SK-MEL-5 (cell line): ENCODE data around the gene ATP13A5. TPM values are rescaled to one million over a fixed set of nuclear protein-coding genes. Genes with fewer than 3 reads are reported as not detected.
A peak's percentile ranks its signal among the peaks of the same experiment; 100 is the strongest.

Source experiments
- DNase-seq: peaks from one replicate; pipeline ENCODE4 v3.0.0-alpha.2; 2016; ENCODE audit warnings: low read depth, low spot score
- in situ Hi-C: cut with HindIII; loops from 2 replicates; pipeline ENCODE4 v1.10.0; 2016; ENCODE audit warnings: low sequenced_read_pairs, high pct_unique_total_duplicates, low pct_unique_long_range_greater_than_20kb
- polyA plus RNA-seq, 2 experiments: library from polyadenylated mRNA; depleted of rRNA; stranded (reverse); fragments of >200 nt; gene quantifications; 2 replicates each; pipeline ENCODE4 v1.2.3, GENCODE V29; 2015
- total RNA-seq: library from RNA; depleted of rRNA; stranded (reverse); fragments of >200 nt; shearing (Covaris generic); gene quantifications from 2 replicates; pipeline ENCODE4 v1.2.3, GENCODE V29; 2014; rRNA removed

ATP13A5 gene
- not detected in 2 replicates for total RNA-seq
- polyA plus RNA-seq (2015; cell fraction: cytosol; rRNA removed), result 0.08 TPM in 1 of 2 replicates, not detected in the other
- polyA plus RNA-seq (2015; cell fraction: nucleus; rRNA removed), result not detected in 2 replicates

- DNase-seq, result no peak
- in situ Hi-C loops, result no loop called here
Observed at GRCh38 chr3:193378706-193379105, at the start of gene ATP13A5. ATP13A5 (minus strand) TSS chr3:193378753; CDS start chr3:193378725, 28 bp downstream.

- DNase-seq, result no peak
- in situ Hi-C loops, result no loop called here
Observed at GRCh38 chr3:193418576-193419373, 40.2 kb upstream of the ATP13A5 start.

GRCh38 chr3:193416629-193417028, 38.1 kb upstream of the ATP13A5 start:
- no peak for DNase-seq
- in situ Hi-C loops, result no loop called here

- DNase-seq, result no peak
- in situ Hi-C loops, result no loop called here
Observed at GRCh38 chr3:193407688-193408087, 29.1 kb upstream of the ATP13A5 start.

- in situ Hi-C loops, result no loop called here
- no peak for DNase-seq
Observed at GRCh38 chr3:193407112-193407511, 28.6 kb upstream of the ATP13A5 start.

GRCh38 chr3:193403307-193403706, 24.8 kb upstream of the ATP13A5 start:
- DNase-seq, result no peak
- in situ Hi-C loops, result no loop called here

GRCh38 chr3:193400304-193400703, 21.8 kb upstream of the ATP13A5 start:
- in situ Hi-C loops, result no loop called here

GRCh38 chr3:193396451-193397244, 18.1 kb upstream of the ATP13A5 start:
- in situ Hi-C loops, result no loop called here
- DNase-seq, result no peak

More at GRCh38 chr3:193400304-193400703, 21.8 kb upstream of the ATP13A5 start:
- peak; percentile 31 for DNase-seq

GRCh38 chr3:193391902-193392301, 13.3 kb upstream of the ATP13A5 start:
- in situ Hi-C loops, result no loop called here
- DNase-seq, result no peak

GRCh38 chr3:193389335-193389734, 10.8 kb upstream of the ATP13A5 start:
- no peak for DNase-seq
- in situ Hi-C loops, result no loop called here

GRCh38 chr3:193388361-193388760, 9.8 kb upstream of the ATP13A5 start:
- peak; percentile 90 for DNase-seq
- in situ Hi-C loops, result no loop called here

- in situ Hi-C loops, result no loop called here
- no peak for DNase-seq
Observed at GRCh38 chr3:193387596-193387995, 9.0 kb upstream of the ATP13A5 start.

- DNase-seq, result no peak
- in situ Hi-C loops, result no loop called here
Observed at GRCh38 chr3:193377591-193377990, 962 bp downstream of the ATP13A5 start.

GRCh38 chr3:193375614-193376013, 2.9 kb downstream of the ATP13A5 start:
- in situ Hi-C loops, result no loop called here
- DNase-seq, result no peak

- DNase-seq, result no peak
Observed at GRCh38 chr3:193372783-193373182, 5.8 kb downstream of the ATP13A5 start.

GRCh38 chr3:193367868-193368267, 10.7 kb downstream of the ATP13A5 start:
- DNase-seq, result no peak

More at GRCh38 chr3:193372783-193373182, 5.8 kb downstream of the ATP13A5 start:
- in situ Hi-C loops, result no loop called here

GRCh38 chr3:193357291-193357690, 21.3 kb downstream of the ATP13A5 start:
- in situ Hi-C loops, result no loop called here
- DNase-seq, result no peak

More at GRCh38 chr3:193367868-193368267, 10.7 kb downstream of the ATP13A5 start:
- in situ Hi-C loops, result no loop called here

GRCh38 chr3:193354423-193354822, 24.1 kb downstream of the ATP13A5 start:
- in situ Hi-C loops, result no loop called here
- no peak for DNase-seq
